Bronchial epithelial cell (primary cell): ENCODE data around the gene RASSF1. TPM values are rescaled to one million over a fixed set of nuclear protein-coding genes. Genes with fewer than 3 reads are reported as not detected.

Experiments
- DNase-seq: peaks from one replicate; pipeline ENCODE4 v3.0.0-alpha.2; 2010; ENCODE audit warnings: low read depth
- FAIRE-seq: peaks from 2 replicates; lab custom pipeline; 2011; peaks lifted over from hg19 to GRCh38; lab: Jason Lieb, UNC
- H3K27me3 ChIP-seq: 2 replicates; pipeline ENCODE4 v1.5.1; 2011; ENCODE audit warnings: low read length; ENCODE audit not compliant: control insufficient read depth, insufficient read depth
- H3K36me3 ChIP-seq: 2 replicates; pipeline ENCODE4 v1.5.1; 2011; ENCODE audit warnings: low read length; ENCODE audit not compliant: control insufficient read depth, insufficient read depth
- H3K4me3 ChIP-seq: 2 replicates; pipeline ENCODE4 v1.5.1; 2011; ENCODE audit warnings: mild to moderate bottlenecking, low read depth, low read length, control low read depth
- total RNA-seq: library from RNA; depleted of rRNA; stranded (reverse); fragments of >200 nt; gene quantifications from 2 replicates; pipeline ENCODE4 v1.2.1, GENCODE V29; 2014
- TF ChIP-seq, protein P1 (sequence below): IDR thresholded peaks from 2 replicates; pipeline ENCODE4 v1.5.1; 2011; ENCODE audit warnings: mild to moderate bottlenecking, moderate library complexity, low read length, control low read depth, inconsistent platforms; ENCODE audit not compliant: insufficient read depth, severe bottlenecking

Gene RASSF1
- total RNA-seq, 1 donor from 2014 or later = 25.5 TPM

DNA sequence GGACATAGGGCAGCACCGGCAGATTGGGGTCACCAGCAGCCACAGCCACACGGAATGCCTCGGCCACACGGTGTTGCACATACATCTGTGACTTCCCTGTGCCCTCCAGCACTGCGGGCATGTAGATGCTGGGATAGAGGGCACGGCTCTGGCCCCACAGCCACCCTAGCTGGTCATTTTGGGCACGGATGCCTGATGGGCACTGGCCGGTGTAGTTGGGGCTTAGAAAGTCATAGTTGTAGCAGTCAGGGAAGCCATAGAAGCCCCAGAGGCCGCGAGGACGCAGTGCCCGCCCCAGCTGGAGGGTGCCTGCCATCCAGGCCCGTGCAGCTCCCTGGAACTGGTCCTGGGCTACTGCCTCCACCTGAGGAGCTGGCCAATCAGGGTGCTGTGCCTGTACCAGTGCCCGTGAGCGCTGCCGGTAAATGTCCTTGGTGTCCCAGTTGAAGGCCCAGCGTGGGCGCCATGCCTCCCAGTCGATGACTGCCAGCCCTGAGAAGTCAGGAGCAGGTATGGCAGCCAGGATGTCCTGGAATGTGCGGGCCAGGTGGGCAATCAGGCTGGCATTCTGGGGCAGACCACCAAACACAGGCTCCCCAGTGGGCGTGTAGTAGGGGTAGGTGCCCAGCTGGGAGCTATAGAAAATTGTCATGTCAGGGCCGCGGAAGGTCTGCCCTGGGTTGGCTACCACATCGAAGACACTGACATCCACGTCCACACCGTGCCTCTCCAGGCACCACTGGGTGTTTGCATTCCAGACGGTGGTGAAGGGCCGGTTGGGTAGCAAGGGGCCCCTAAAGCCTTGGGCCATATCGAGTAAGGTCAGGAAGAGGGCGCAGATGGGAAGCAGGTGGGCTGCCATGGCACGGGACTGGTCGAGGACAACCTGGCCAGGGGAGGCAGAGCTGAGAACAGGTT is 38.3 kb downstream of the RASSF1 start:
- Histone ChIP-seq H3K27me3 (no peaks in the 10 kb centered on the region), H3K4me3 (no peak overlapping the region), H3K36me3 (no peaks in the 10 kb centered on the region)
- TF ChIP-seq, protein P1, sequence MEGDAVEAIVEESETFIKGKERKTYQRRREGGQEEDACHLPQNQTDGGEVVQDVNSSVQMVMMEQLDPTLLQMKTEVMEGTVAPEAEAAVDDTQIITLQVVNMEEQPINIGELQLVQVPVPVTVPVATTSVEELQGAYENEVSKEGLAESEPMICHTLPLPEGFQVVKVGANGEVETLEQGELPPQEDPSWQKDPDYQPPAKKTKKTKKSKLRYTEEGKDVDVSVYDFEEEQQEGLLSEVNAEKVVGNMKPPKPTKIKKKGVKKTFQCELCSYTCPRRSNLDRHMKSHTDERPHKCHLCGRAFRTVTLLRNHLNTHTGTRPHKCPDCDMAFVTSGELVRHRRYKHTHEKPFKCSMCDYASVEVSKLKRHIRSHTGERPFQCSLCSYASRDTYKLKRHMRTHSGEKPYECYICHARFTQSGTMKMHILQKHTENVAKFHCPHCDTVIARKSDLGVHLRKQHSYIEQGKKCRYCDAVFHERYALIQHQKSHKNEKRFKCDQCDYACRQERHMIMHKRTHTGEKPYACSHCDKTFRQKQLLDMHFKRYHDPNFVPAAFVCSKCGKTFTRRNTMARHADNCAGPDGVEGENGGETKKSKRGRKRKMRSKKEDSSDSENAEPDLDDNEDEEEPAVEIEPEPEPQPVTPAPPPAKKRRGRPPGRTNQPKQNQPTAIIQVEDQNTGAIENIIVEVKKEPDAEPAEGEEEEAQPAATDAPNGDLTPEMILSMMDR = no peak
- FAIRE-seq = no peak
- DNase-seq = no peak

DNA sequence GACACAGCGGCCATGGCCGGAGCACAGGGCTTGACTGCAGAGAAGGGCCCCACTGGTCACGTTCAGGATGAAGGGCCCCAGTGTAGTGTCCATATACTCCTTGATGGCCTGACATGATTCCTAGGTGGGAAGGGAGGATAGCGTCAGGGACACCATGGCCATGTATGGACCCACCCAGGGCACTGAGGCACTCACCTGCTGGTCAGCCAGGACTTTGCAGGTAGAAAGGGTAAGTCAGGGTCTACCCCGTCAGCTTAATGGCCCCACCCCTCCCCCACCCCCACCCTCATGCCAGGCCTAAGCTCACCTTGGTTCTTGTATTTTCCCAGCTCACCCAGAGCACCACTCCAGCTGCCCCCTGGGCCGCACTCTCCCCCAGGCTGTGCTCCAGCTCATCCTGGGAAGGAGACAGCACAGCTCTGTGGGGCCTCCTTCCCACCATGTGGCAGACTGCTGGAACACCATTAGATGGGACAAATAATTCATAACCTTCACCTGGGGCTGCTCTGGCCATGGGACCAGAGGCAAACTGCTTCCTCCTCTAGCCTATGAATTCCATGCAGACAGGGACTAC is 39.9 kb downstream of the RASSF1 start:
- H3K4me3 ChIP-seq = no peak overlapping the region
- no peaks in the 10 kb centered on the region for H3K27me3 ChIP-seq
- TF ChIP-seq, protein P1 = no peak
- DNase-seq (no peak), FAIRE-seq (no peak)
- H3K36me3 ChIP-seq = peaks cover 1% of the 10 kb centered on the region

DNA sequence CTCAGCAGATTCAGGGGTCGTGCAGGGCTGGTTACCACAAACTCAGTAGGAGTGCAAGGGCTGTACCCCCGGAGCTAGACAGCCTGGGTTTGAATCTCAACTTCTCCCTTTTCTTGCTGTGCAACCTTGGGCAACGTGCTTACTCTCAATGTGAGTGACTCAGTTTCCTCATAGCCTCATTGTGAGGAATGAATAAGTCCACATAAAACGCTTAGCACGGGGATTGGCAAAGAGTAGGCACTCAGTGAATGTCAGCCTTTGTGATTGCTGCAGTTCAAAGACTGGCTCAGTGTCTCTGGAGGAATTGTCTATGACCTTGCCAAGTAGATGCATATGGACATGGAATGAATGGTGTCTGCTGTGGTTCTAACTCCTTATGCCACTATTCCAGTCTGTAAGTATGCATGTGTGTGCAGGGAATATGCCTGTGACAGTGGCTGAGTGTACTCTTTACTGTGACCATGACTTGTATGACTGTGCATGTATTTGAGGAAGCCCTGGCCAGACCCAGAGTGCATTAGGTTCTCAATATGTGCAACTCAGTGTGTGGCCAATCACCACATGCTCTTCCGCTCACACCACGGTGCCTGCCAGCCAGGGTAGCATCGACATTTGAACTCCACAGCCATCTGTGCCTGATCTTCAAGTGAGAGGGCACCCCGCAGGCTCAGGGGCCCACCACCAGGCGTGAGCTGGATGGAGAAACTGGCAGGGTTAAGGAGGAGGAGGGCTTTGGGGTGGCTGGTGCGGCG is 40.5 kb downstream of the RASSF1 start:
- peaks cover 1% of the 10 kb centered on the region for H3K36me3 ChIP-seq
- DNase-seq (peak; percentile 95), FAIRE-seq (peak; percentile 93)
- no peaks in the 10 kb centered on the region for H3K27me3 ChIP-seq
- TF ChIP-seq, protein P1 = no peak
- peak overlapping the region; percentile 7 for H3K4me3 ChIP-seq

DNA sequence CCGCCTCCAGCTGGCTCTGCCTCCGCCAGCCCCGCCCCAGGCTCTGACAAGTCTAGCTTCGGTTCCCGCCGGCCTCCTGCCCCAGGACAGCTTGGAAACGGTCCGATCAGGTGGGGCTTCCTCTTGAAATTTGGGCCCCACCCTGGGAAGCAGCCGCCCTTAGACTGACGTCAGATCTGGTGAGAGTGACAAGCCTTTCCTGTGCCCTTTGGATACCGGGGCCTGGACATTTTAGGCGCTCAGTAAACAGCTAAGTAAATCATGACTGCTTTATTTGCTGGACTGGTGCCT is 41.1 kb downstream of the RASSF1 start:
- H3K27me3 ChIP-seq = no peaks in the 10 kb centered on the region
- TF ChIP-seq, protein P1 = no peak
- peak; percentile 58 for FAIRE-seq

DNA sequence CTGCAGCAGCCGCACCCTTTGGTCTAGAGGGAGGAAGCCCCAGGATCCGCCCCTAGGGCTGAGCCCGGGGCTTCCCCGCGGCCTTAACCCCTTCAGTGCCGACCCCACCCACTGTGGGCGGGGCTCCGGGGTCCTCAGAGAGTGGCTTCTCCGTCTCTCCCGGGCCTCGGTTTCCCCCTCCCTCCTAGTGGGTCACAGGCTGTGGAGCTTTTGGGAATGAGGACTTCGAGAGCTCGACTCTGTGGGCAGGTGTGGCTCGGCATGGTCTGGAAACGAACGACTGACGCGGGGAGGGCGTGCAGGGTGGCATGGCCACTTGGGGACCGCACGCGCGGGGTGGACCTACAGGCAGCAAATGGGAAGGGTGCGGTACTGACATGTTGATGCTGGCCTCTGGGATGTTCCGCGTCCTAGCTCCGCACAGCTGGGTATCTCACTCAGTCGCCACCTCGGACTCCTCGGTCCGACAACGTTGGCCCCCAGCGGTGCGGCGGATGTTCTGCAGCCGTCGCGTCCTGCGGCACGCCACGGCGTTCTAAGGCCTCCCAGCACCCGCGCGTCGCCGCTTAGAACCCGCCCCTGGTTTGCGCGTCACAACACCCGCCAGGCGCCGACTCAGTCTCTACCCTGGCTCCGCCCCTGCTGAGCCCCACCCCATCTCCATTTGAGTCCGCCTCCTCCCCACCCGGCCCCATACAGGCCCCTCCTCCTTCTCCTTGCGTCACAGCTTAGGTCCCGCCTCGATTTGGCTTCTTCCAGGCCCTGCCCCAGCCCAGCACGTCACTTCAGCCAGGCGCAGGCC is 41.6 kb downstream of the RASSF1 start, which contains the start of the genes HYAL3 and NAA80:
Gene HYAL3, minus strand, starts transcription at position 570 of the 802 bp plus-strand sequence. CDS start 3,803 bp downstream, outside the sequence.
Gene NAA80, minus strand, starts transcription at position 570 of the 802 bp plus-strand sequence. CDS start 1,942 bp downstream, outside the sequence.
- FAIRE-seq = no peak
- TF ChIP-seq, protein P1 = peak; percentile 45
- Histone ChIP-seq H3K4me3 (peak within 1 kb of the TSS; percentile 76), H3K36me3 (peaks cover 1% of the 10 kb centered on the region), H3K27me3 (no peaks in the 10 kb centered on the region)
- peak; percentile 98 for DNase-seq

More for the DNA sequence above, 41.1 kb downstream of the RASSF1 start:
- H3K4me3 ChIP-seq = peak overlapping the region; percentile 7
- no peak for DNase-seq
- H3K36me3 ChIP-seq = peaks cover 1% of the 10 kb centered on the region
